Tibial nerve (tissue), 4 donors: Measurements from ENCODE around the gene DAPK1. TPM values are rescaled to one million over a fixed set of nuclear protein-coding genes. Genes with fewer than 3 reads are reported as not detected.

ENCODE experiments used
- DNase-seq, 2 donors: peaks; one replicate each; pipeline ENCODE4 v3.0.0-alpha.2; 2019; ENCODE audit warnings: low spot score in 2 of 2
- H3K27ac ChIP-seq, 4 donors: fragments of 200-600 bp; sonication (generic) in 3 of 4; one replicate each; pipeline ENCODE4 v1.5.1; 2017 to 2019; ENCODE audit warnings: mild to moderate bottlenecking in 1 of 4
- H3K27me3 ChIP-seq, 2 donors: fragments of 200-600 bp; sonication (generic) in 1 of 2; one replicate each; pipeline versions ENCODE4 v1.5.1 to v1.6.0; 2017 to 2019
- H3K36me3 ChIP-seq, 3 donors: fragments of 200-600 bp; sonication (generic); one replicate each; pipeline ENCODE4 v1.5.1; 2018 to 2019
- H3K4me1 ChIP-seq, 4 donors: fragments of 200-600 bp; sonication (generic) in 3 of 4; one replicate each; pipeline ENCODE4 v1.5.1; 2017 to 2019
- H3K4me3 ChIP-seq, 4 donors: fragments of 200-600 bp; sonication (generic) in 3 of 4; one replicate each; pipeline ENCODE4 v1.5.1; 2017 to 2019; ENCODE audit warnings: mild to moderate bottlenecking in 1 of 4, moderate library complexity in 1 of 4
- H3K9me3 ChIP-seq, 4 donors: fragments of 200-600 bp; sonication (generic) in 3 of 4; one replicate each; pipeline ENCODE4 v1.5.1; 2017 to 2019
- EP300 ChIP-seq, 2 donors: sonication (generic); formaldehyde crosslinking; IDR thresholded peaks; one replicate each; pipeline ENCODE4 v1.6.1; 2017; ENCODE audit warnings: antibody characterized with exemption in 2 of 2, mild to moderate bottlenecking in 1 of 2
- POLR2A ChIP-seq, 2 donors: fragments of 450-650 bp; IDR thresholded peaks; one replicate each; pipeline ENCODE4 v1.6.1; 2017; ENCODE audit warnings: antibody characterized with exemption in 2 of 2, mild to moderate bottlenecking in 2 of 2, moderate library complexity in 2 of 2
- WGBS, 2 donors: methylation state at CpG; one replicate each; pipeline ENCODE4 v1.1.5; 2018; 5-methylcytosine and 5-hydroxymethylcytosine counted together
- total RNA-seq, 4 donors: library from RNA; depleted of rRNA; stranded (reverse); fragments of >200 nt; gene quantifications; one replicate each; pipeline ENCODE4 v1.1.0, GENCODE V29; 2016
- TF ChIP-seq, protein P1 (sequence below), 5 experiments: fragments of 200-600 bp in 3 of 5; fragments of 450-650 bp in 2 of 5; sonication (generic) in 3 of 5; IDR thresholded peaks; one replicate each; pipeline ENCODE4 v1.5.1; 2016 to 2019; ENCODE audit warnings: antibody characterized with exemption in 5 of 5, mild to moderate bottlenecking in 3 of 5, moderate library complexity in 2 of 5

DAPK1 gene
- total RNA-seq, 4 donors from 2014 or later: 58.8 to 97.3 (median 64.2) TPM

DNA sequence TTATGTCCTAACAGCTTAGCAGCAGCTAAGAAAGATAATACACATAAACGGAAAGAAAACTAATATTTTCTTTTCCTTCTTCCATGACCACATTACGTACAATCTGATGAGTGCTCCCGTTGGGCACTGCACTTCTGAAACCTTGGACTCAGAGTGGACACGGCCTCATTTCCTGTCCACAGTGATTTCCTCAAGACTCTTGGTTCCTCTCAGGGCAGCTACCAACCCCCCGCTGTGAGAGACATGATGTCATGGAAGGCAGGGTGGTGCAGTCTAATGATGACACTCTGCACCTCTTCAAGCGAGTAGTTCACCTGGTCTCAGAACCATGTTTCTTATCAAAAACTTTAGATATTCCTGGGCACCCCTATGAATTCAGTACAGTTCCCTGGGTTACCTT is 159.5 kb downstream of the DAPK1 start:
- H3K4me3 ChIP-seq: no peak overlapping the region
- no peak for DNase-seq
- no peaks in the 10 kb centered on the region for H3K4me1 ChIP-seq
- H3K36me3 ChIP-seq: peaks cover 0 to 30% (median 0%) of the 10 kb centered on the region in 3 donors
- 54 to 62% methylated on average over 6 of the region's 6 CpGs for WGBS, 2 donors
- no peaks in the 10 kb centered on the region for H3K9me3 ChIP-seq
- no peak overlapping the region for H3K27ac ChIP-seq
- no peaks in the 10 kb centered on the region for H3K27me3 ChIP-seq
- TF ChIP-seq, protein P1, sequence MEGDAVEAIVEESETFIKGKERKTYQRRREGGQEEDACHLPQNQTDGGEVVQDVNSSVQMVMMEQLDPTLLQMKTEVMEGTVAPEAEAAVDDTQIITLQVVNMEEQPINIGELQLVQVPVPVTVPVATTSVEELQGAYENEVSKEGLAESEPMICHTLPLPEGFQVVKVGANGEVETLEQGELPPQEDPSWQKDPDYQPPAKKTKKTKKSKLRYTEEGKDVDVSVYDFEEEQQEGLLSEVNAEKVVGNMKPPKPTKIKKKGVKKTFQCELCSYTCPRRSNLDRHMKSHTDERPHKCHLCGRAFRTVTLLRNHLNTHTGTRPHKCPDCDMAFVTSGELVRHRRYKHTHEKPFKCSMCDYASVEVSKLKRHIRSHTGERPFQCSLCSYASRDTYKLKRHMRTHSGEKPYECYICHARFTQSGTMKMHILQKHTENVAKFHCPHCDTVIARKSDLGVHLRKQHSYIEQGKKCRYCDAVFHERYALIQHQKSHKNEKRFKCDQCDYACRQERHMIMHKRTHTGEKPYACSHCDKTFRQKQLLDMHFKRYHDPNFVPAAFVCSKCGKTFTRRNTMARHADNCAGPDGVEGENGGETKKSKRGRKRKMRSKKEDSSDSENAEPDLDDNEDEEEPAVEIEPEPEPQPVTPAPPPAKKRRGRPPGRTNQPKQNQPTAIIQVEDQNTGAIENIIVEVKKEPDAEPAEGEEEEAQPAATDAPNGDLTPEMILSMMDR (IDR thresholded peaks at IDR 0.05): no peak
- peak in 1 of 2 donors; percentile 14 for TF ChIP-seq EP300 (IDR thresholded peaks at IDR 0.05)

DNA sequence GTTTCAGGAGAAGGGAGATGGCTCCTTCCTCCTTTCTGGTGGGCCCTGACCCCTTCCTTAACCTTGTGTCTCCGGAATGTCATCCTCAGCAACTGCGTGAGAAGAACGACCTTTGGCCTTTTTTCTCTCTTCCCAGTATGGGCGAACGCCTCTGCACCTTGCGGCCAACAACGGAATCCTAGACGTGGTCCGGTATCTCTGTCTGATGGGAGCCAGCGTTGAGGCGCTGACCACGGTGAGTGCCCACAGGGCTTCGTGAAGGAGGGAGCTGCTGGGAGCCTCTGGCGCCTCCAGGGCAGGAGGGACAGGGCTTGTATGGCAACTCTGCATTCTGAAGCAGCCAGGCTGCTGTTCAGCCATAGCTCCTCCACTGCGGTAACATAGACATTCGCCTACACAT is 160.2 kb downstream of the DAPK1 start:
- Histone ChIP-seq H3K36me3 (peaks cover 0 to 30% (median 0%) of the 10 kb centered on the region in 3 donors), H3K27ac (no peak overlapping the region), H3K4me1 (no peaks in the 10 kb centered on the region), H3K27me3 (no peaks in the 10 kb centered on the region), H3K4me3 (no peak overlapping the region), H3K9me3 (no peaks in the 10 kb centered on the region)
- WGBS, 2 donors: 88 to 90% methylated on average over 15 to 16 of the region's 16 CpGs
- DNase-seq: no peak
- TF ChIP-seq, protein P1 (IDR thresholded peaks at IDR 0.05): no peak
- TF ChIP-seq EP300 (IDR thresholded peaks at IDR 0.05): no peak
- TF ChIP-seq POLR2A (IDR thresholded peaks at IDR 0.05): no peak

DNA sequence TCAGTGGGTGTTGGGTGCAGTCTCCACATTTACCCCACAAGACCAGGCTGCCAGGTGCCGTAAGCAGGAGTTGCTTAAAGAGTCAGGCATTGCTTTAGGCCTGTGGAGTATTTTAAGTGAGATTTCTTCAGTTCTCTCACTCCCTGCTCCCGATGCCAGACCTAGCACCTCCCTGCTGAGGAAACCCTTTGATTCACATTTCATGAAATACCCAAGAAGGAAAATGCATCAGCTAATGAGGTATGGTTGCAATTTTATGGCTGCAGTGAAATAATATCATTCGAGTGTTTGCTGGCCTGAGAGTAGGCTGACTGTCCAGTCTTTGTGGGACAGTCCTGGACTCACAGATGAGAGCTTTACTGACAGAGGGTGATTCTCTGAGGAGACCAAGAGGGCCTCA is 160.8 kb downstream of the DAPK1 start:
- H3K27ac ChIP-seq: no peak overlapping the region
- DNase-seq: no peak
- H3K9me3 ChIP-seq: no peaks in the 10 kb centered on the region
- H3K36me3 ChIP-seq: peaks cover 0 to 30% (median 0%) of the 10 kb centered on the region in 3 donors
- no peaks in the 10 kb centered on the region for H3K27me3 ChIP-seq
- peaks cover 0 to 4% (median 0%) of the 10 kb centered on the region in 4 donors for H3K4me1 ChIP-seq
- WGBS, 2 donors: 79 to 89% methylated on average over 3 of the region's 3 CpGs
- no peak overlapping the region for H3K4me3 ChIP-seq
- no peak for TF ChIP-seq EP300 (IDR thresholded peaks at IDR 0.05)
- TF ChIP-seq, protein P1 (IDR thresholded peaks at IDR 0.05): no peak
- no peak for TF ChIP-seq POLR2A (IDR thresholded peaks at IDR 0.05)

- peaks cover 0 to 35% (median 0%) of the 10 kb centered on the region in 3 donors for H3K36me3 ChIP-seq
- no peaks in the 10 kb centered on the region for H3K27me3 ChIP-seq
- no peak for TF ChIP-seq POLR2A (IDR thresholded peaks at IDR 0.05)
- TF ChIP-seq EP300 (IDR thresholded peaks at IDR 0.05): no peak
- TF ChIP-seq, protein P1 (IDR thresholded peaks at IDR 0.05): no peak
- H3K27ac ChIP-seq: no peak overlapping the region
- 94 to 95% methylated on average over 37 to 47 of the region's 47 CpGs for WGBS, 2 donors
- no peaks in the 10 kb centered on the region for H3K9me3 ChIP-seq
- H3K4me3 ChIP-seq: no peak overlapping the region
- H3K4me1 ChIP-seq: peaks cover 0 to 4% (median 0%) of the 10 kb centered on the region in 4 donors
- no peak for DNase-seq
Measured at GRCh38 chr9:87659534-87660419, 162.1 kb downstream of the DAPK1 start.

DNA sequence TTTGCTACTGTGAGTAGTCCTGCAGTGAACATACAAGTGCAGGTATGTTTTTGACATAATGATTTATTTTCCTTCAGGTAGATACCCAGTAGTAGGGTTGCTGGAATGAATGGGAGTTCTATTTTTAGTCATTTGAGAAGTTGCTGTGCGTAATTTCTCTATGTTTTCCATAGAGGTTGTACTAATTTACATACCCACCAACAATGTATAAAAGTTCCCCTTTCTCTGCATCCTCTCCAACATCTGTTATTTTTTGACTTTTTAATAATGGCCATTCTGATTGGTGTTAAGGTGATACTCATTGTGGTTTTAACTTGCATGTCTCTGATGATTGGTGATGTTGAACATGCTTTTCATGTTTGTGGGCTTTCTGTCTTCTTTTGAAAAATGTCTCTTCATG is 163.6 kb downstream of the DAPK1 start:
- Histone ChIP-seq H3K27me3 (no peaks in the 10 kb centered on the region), H3K4me3 (no peak overlapping the region), H3K27ac (no peak overlapping the region), H3K36me3 (peaks cover 0 to 43% (median 0%) of the 10 kb centered on the region in 3 donors), H3K9me3 (no peaks in the 10 kb centered on the region), H3K4me1 (peaks cover 0 to 4% (median 0%) of the 10 kb centered on the region in 4 donors)
- DNase-seq: no peak
- TF ChIP-seq, protein P1 (IDR thresholded peaks at IDR 0.05): no peak
- no peak for TF ChIP-seq EP300 (IDR thresholded peaks at IDR 0.05)
- no peak for TF ChIP-seq POLR2A (IDR thresholded peaks at IDR 0.05)
- 89 to 90% methylated on average over 1 of the region's 1 CpG for WGBS, 2 donors
